HCT116 (cell line): ENCODE results near the gene RALGPS1. TPM values are rescaled to one million over a fixed set of nuclear protein-coding genes. Genes with fewer than 3 reads are reported as not detected.
A peak's percentile ranks its signal among the peaks of the same experiment; 100 is the strongest.

ENCODE experiments used
- ATAC-seq: fragments of 200-7000 bp; cut with Tn5 transposase; 2 replicates; pipeline ENCODE4 v1.9.1; 2020; ENCODE audit warnings: mild to moderate bottlenecking, moderate library complexity
- BruUV-seq: library from RNA; stranded (reverse); fragments of 400-500 nt; replicated peaks from 2 replicates; lab custom pipeline; 2021; lab: Mats Ljungman, UMichigan
- CTCF ChIA-PET: fragments of 300-600 bp; sonication (Branson Sonifier 250); formaldehyde crosslinking; loops from one replicate; lab custom pipeline; 2021; ENCODE audit warnings: antibody characterized with exemption; lab: Charles Lee
- POLR2A ChIA-PET: fragments of 300-600, 350-600 bp; sonication (Branson Sonifier 250); formaldehyde crosslinking; loops from one replicate; lab custom pipeline; 2021; ENCODE audit warnings: antibody characterized with exemption; lab: Charles Lee
- RAD21 ChIA-PET, 2 experiments: fragments of 300-600 bp; sonication (Branson Sonifier 250); formaldehyde crosslinking; loops; one replicate each; lab custom pipeline; 2023; ENCODE audit warnings: low total read pairs in 2 of 2; ENCODE audit not compliant: uncharacterized antibody in 2 of 2, unreplicated experiment in 2 of 2, low non-redundant PET in 1 of 2; lab: Charles Lee
- DNase-seq: peaks from one replicate; pipeline ENCODE4 v3.0.0-alpha.2; 2010; ENCODE audit warnings: low read depth, low spot score
- H2AFZ ChIP-seq: fragments of 200-600 bp; shearing (Covaris generic), sonication (generic); 2 replicates; pipeline ENCODE4 v1.6.1; 2017; ENCODE audit warnings: low read depth, mixed run types, mixed read lengths, antibody characterized with exemption, low read length; ENCODE audit not compliant: poor library complexity, severe bottlenecking
- H3K27ac ChIP-seq: 2 replicates; pipeline ENCODE4 v1.5.1; 2012; ENCODE audit warnings: low read depth, low read length
- H3K27me3 ChIP-seq: fragments of 200-600 bp; sonication (generic); 2 replicates; pipeline ENCODE4 v1.6.1; 2016; ENCODE audit warnings: mixed run types, low read length, mixed read lengths; ENCODE audit not compliant: insufficient read depth
- H3K36me3 ChIP-seq, 2 experiments: fragments of 200-500 bp in 1 of 2; fragments of 200-600 bp in 1 of 2; sonication (Bioruptor generic) in 1 of 2; sonication (generic) in 1 of 2; 2 replicates each; pipeline versions ENCODE4 v1.5.1 to v1.6.1; 2014 to 2016; ENCODE audit warnings: low read length in 2 of 2, inconsistent platforms in 1 of 2, mixed read lengths in 1 of 2, mixed run types in 1 of 2; ENCODE audit not compliant: insufficient read depth in 2 of 2, control insufficient read depth in 1 of 2
- H3K4me1 ChIP-seq, 2 experiments: fragments of 200-600 bp in 1 of 2; sonication (generic) in 1 of 2; 2 replicates each; pipeline versions ENCODE4 v1.5.1 to v1.6.1; 2012 to 2017; ENCODE audit warnings: low read length in 2 of 2, inconsistent platforms in 1 of 2, mild to moderate bottlenecking in 1 of 2, mixed read lengths in 1 of 2, mixed run types in 1 of 2, moderate library complexity in 1 of 2; ENCODE audit not compliant: insufficient read depth in 2 of 2, control insufficient read depth in 1 of 2
- H3K4me2 ChIP-seq: fragments of 200-600 bp; sonication (generic); 2 replicates; pipeline ENCODE4 v1.6.1; 2017; ENCODE audit warnings: mixed run types, low read length, mixed read lengths
- H3K4me3 ChIP-seq, 2 experiments: fragments of 200-600 bp in 1 of 2; sonication (generic) in 1 of 2; replicated peaks in 1 of 2; 2 replicates each; pipeline ENCODE4 v1.5.1; 2011 to 2016; ENCODE audit warnings: low read length in 2 of 2, control low read depth in 1 of 2, low read depth in 1 of 2, mild to moderate bottlenecking in 1 of 2, mixed read lengths in 1 of 2, mixed run types in 1 of 2
- H3K79me2 ChIP-seq: fragments of 200-600 bp; sonication (generic); 2 replicates; pipeline ENCODE4 v1.6.1; 2017; ENCODE audit warnings: mild to moderate bottlenecking, mixed run types, low read length, moderate library complexity, mixed read lengths; ENCODE audit not compliant: insufficient read depth
- H3K9ac ChIP-seq: fragments of 200-600 bp; sonication (generic); 2 replicates; pipeline ENCODE4 v1.6.1; 2016; ENCODE audit warnings: low read length, mixed read lengths
- H3K9me2 ChIP-seq: fragments of 200-600 bp; sonication (generic), shearing (Covaris generic); 2 replicates; pipeline ENCODE4 v1.6.1; 2017; ENCODE audit warnings: mixed run types, mild to moderate bottlenecking, moderate library complexity; ENCODE audit not compliant: insufficient read depth
- H3K9me3 ChIP-seq, 2 experiments: fragments of 200-500 bp in 1 of 2; fragments of 200-600 bp in 1 of 2; sonication (Bioruptor generic) in 1 of 2; sonication (generic) in 1 of 2; 2 replicates each; pipeline ENCODE4 v1.6.1; 2014 to 2017; ENCODE audit warnings: low read length in 2 of 2, mixed read lengths in 2 of 2, inconsistent platforms in 1 of 2, low read depth in 1 of 2, mild to moderate bottlenecking in 1 of 2, mixed run types in 1 of 2, moderate library complexity in 1 of 2; ENCODE audit not compliant: control insufficient read depth in 1 of 2, insufficient read depth in 1 of 2
- H4K20me1 ChIP-seq: fragments of 200-600 bp; sonication (generic), shearing (Covaris generic); 2 replicates; pipeline ENCODE4 v1.6.1; 2017; ENCODE audit warnings: mixed run types, mild to moderate bottlenecking, moderate library complexity; ENCODE audit not compliant: insufficient read depth
- CBX3 ChIP-seq: IDR thresholded peaks from 2 replicates; pipeline ENCODE4 v1.6.1; 2012; ENCODE audit warnings: low read depth
- EGR1 ChIP-seq: IDR thresholded peaks from 2 replicates; pipeline ENCODE4 v1.6.1; 2012; ENCODE audit warnings: low read depth
- RAD21 ChIP-seq: IDR thresholded peaks from 2 replicates; pipeline ENCODE4 v1.6.1; 2012; ENCODE audit warnings: low read depth, mild to moderate bottlenecking
- intact Hi-C: fragments of 100-400 bp; cut with micrococcal nuclease; formaldehyde crosslinking; loops from 2 replicates; pipeline ENCODE4 v1.10.0; 2022
- total RNA-seq: library from RNA; stranded (reverse); gene quantifications from one replicate; pipeline ENCODE4 v1.2.1, GENCODE V29; 2021; ENCODE audit not compliant: unreplicated experiment
- TF ChIP-seq, protein P1 (sequence below): IDR thresholded peaks from 2 replicates; pipeline ENCODE4 v1.6.1; 2012
- TF ChIP-seq, protein P2 (sequence below), 3 experiments: fragments of 200-600 bp in 1 of 3; sonication (generic) in 1 of 3; IDR thresholded peaks in 2 of 3; conservative IDR thresholded peaks in 1 of 3; 2 replicates each; pipeline ENCODE4 v1.5.1; 2012 to 2017; ENCODE audit warnings: low read depth in 2 of 3, low read length in 2 of 3, antibody characterized with exemption in 1 of 3, borderline replicate concordance in 1 of 3, control low read depth in 1 of 3, mild to moderate bottlenecking in 1 of 3, mixed read lengths in 1 of 3, mixed run types in 1 of 3, moderate library complexity in 1 of 3; ENCODE audit not compliant: insufficient read depth in 1 of 3

RALGPS1 gene
- total RNA-seq, 1 experiment from 2014 or later: 7.6 TPM

DNA sequence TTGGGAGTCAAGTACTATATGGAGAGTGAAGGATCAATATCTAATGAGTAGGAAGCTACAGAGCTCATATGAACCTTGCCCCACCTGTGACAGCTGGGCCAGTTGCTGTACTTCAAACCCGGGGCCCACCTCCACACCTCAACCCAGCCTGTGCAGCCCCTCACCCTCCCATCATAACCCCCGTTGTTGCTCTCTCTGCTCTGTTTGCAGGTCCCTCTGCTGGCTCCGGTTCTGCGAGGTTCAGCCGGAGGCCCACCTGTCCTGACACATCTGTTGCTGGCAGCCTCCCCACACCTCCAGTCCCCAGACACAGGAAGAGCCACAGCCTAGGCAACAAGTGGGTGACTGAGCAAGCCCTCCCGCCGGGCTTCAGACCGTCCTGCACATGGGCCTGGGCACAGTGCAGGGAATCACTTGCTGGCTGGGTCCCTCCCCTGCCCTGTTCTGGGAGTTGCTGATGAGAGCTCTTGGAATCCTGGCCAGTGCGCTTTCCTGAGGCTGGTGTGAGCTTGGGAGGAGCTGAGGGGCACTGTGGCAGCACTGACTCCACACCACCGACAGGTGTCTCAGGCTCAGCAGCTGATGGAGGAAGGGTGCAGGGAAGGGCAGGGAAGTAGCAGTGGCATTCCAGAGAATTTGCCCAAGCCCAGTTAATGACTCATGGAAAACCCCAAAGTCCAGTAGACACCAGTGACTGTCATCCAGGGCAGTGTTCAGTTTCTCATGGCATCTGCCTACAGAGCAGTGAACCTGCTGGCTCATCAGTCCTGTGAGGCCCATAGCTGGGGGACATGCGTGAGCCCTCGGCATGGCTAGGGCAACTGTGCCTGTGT is 280.5 kb downstream of the RALGPS1 start:
- ChIA-PET POLR2A (interaction anchor here (0.5 kb wide), 1 partner anchor 248 kb away, joined by 3 read pairs; no protein-coding TSS in a partner anchor), RAD21 (interaction anchor here (1.1 kb wide), 2 partner anchors 229 to 248 kb away, joined by 3 to 5 read pairs; no protein-coding TSS in a partner anchor), CTCF (interaction anchor here (1.0 to 1.6 kb wide), 6 partner anchors 8 to 254 kb away, joined by 3 to 6 read pairs (median 3); no protein-coding TSS in a partner anchor)
- DNase-seq (peak; percentile 48), ATAC-seq (peak; percentile 81)
- no peak overlapping the region for H2AFZ ChIP-seq
- intact Hi-C loops: no loop called here
- H3K27me3 ChIP-seq: no peaks in the 10 kb centered on the region
- no peak overlapping the region for H3K27ac ChIP-seq
- H3K9me2 ChIP-seq: no peaks in the 10 kb centered on the region
- no peaks in the 10 kb centered on the region for H3K79me2 ChIP-seq
- no peaks in the 10 kb centered on the region for H3K36me3 ChIP-seq
- H3K9ac ChIP-seq: no peak overlapping the region; the same call in 1 of the 2 replicates
- no peaks in the 10 kb centered on the region for H4K20me1 ChIP-seq
- H3K4me1 ChIP-seq: peaks cover 19 to 28% of the 10 kb centered on the region in 2 experiments
- H3K9me3 ChIP-seq: no peaks in the 10 kb centered on the region
- no peak for TF ChIP-seq EGR1
- TF ChIP-seq RAD21: peak; percentile 38
- no peak for TF ChIP-seq CBX3
- TF ChIP-seq, protein P1, sequence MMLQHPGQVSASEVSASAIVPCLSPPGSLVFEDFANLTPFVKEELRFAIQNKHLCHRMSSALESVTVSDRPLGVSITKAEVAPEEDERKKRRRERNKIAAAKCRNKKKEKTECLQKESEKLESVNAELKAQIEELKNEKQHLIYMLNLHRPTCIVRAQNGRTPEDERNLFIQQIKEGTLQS: no peak
- TF ChIP-seq, protein P2, sequence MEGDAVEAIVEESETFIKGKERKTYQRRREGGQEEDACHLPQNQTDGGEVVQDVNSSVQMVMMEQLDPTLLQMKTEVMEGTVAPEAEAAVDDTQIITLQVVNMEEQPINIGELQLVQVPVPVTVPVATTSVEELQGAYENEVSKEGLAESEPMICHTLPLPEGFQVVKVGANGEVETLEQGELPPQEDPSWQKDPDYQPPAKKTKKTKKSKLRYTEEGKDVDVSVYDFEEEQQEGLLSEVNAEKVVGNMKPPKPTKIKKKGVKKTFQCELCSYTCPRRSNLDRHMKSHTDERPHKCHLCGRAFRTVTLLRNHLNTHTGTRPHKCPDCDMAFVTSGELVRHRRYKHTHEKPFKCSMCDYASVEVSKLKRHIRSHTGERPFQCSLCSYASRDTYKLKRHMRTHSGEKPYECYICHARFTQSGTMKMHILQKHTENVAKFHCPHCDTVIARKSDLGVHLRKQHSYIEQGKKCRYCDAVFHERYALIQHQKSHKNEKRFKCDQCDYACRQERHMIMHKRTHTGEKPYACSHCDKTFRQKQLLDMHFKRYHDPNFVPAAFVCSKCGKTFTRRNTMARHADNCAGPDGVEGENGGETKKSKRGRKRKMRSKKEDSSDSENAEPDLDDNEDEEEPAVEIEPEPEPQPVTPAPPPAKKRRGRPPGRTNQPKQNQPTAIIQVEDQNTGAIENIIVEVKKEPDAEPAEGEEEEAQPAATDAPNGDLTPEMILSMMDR (IDR thresholded peaks at IDR 0.05 in 2 of 3, conservative IDR thresholded peaks at IDR 0.05 in 1 of 3; ENCODE audit: borderline replicate concordance in 1 of 3, insufficient read depth in 1 of 3, low read depth in 2 of 3, low read length in 2 of 3): peak in 2 of 3 experiments; percentile 55 to 69; a peak in 5 of 6 replicates
- no peak overlapping the region for H3K4me3 ChIP-seq
- H3K4me2 ChIP-seq: peak overlapping the region; percentile 43
- no TSS peak for BruUV-seq
